ENCODE results near the gene ZSWIM5. TPM values are rescaled to one million over a fixed set of nuclear protein-coding genes. Genes with fewer than 3 reads are reported as not detected.
A peak's percentile ranks its signal among the peaks of the same experiment; 100 is the strongest.
"Not testable (repeated sequence)": the region's sequence is repeated elsewhere in the genome, so short reads cannot be mapped to it uniquely, and the experiment has no call there.

The ZSWIM5 gene
- total RNA-seq, 2 experiments from 2014 or later = 1.7 to 1.9 TPM

- H3K27ac Mint-ChIP-seq = no peak overlapping the region
- DNase-seq (no peak), ATAC-seq (ENCODE audit: low read depth) (peak; percentile 13)
- no peaks in the 10 kb centered on the region for H3K27me3 Mint-ChIP-seq
- peaks cover 13% of the 10 kb centered on the region for H3K36me3 Mint-ChIP-seq
- POLR2A ChIA-PET = interaction anchor here (0.6 kb wide), 1 partner anchor 334 kb away, joined by 5 read pairs; no protein-coding TSS in a partner anchor
- H3K9me3 Mint-ChIP-seq = no peaks in the 10 kb centered on the region
- H3K4me1 Mint-ChIP-seq = peaks cover 11% of the 10 kb centered on the region
- no peak overlapping the region for H3K4me3 Mint-ChIP-seq
Measured at GRCh38 chr1:45004281-45004920, 202.0 kb downstream of the ZSWIM5 start.

- no peaks in the 10 kb centered on the region for H3K9me3 Mint-ChIP-seq
- DNase-seq (no peak), ATAC-seq (ENCODE audit: low read depth) (no peak)
- H3K27me3 Mint-ChIP-seq = no peaks in the 10 kb centered on the region
- no peak overlapping the region for H3K4me3 Mint-ChIP-seq
- peaks cover 8% of the 10 kb centered on the region for H3K36me3 Mint-ChIP-seq
- no peak overlapping the region for H3K27ac Mint-ChIP-seq
- peaks cover 11% of the 10 kb centered on the region for H3K4me1 Mint-ChIP-seq
- POLR2A ChIA-PET = no interaction called here
Measured at GRCh38 chr1:45003741-45004140, 202.7 kb downstream of the ZSWIM5 start.

GRCh38 chr1:45002650-45003645 is 203.5 kb downstream of the ZSWIM5 start:
- ATAC-seq (ENCODE audit: low read depth) (no peak), DNase-seq (no peak)
- Mint-ChIP-seq H3K9me3 (no peaks in the 10 kb centered on the region), H3K4me3 (no peak overlapping the region), H3K4me1 (peaks cover 11% of the 10 kb centered on the region), H3K27ac (peak overlapping the region; percentile 48), H3K36me3 (peaks cover 8% of the 10 kb centered on the region), H3K27me3 (no peaks in the 10 kb centered on the region)
- POLR2A ChIA-PET = interaction anchor here (0.9 to 1.7 kb wide), 3 partner anchors 9 to 281 kb away, joined by 3 to 9 read pairs (median 3); partner anchors contain the start of genes HECTD3 and UROD

DNA sequence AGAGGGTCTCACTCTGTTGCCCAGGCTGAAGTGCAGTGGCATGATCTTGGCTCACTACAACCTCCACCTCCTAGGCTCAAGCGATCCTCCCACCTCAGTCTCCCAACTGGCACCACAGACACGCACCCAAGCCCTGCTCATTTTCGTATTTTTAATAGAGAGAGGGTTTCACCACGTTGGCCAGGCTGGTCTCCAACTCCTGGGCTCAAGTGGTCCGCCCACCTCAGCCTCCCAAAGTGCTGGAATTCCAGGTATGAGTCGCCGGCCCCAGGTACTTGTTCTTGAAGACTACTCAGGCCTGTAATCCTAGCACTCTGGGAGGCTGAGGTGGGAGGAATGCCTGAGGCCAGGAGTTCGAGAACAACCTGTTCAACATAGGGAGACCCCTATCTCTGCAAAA is 204.8 kb downstream of the ZSWIM5 start:
- not testable (repeated sequence) for H3K36me3 Mint-ChIP-seq, H3K4me3 Mint-ChIP-seq
- POLR2A ChIA-PET = interaction anchor here (0.6 to 1.7 kb wide), 4 partner anchors 9 to 210 kb away, joined by 3 to 9 read pairs (median 6); partner anchors contain the start of genes HECTD3 and UROD

DNA sequence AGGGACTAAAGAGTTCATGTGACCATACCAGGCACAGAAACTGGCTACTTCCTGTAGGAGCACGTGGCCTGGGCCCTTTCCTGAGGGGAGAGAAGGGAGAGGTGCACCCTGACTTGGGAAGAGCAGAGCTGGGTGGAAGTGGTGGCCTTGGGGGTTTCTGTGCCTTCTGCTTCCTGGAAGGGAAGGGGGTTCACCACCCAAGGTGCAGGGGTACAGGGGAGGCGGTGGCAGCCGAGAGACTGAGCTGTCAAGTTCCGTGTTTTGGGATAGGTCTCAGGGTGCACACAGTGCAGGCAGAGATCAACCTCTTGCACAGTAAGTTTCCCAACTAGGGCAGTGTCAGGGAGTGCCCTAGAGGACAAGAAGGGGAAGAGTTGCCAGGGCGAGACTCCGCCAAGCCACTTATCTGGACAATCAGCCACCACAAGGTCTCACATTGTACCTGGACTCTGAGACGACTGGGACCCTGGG is 205.4 kb downstream of the ZSWIM5 start:
- DNase-seq (no peak), ATAC-seq (ENCODE audit: low read depth) (no peak)
- Mint-ChIP-seq H3K4me1 (peaks cover 11% of the 10 kb centered on the region), H3K27ac (peak overlapping the region; percentile 72), H3K9me3 (no peaks in the 10 kb centered on the region), H3K4me3 (no peak overlapping the region), H3K36me3 (peaks cover 5% of the 10 kb centered on the region), H3K27me3 (no peaks in the 10 kb centered on the region)
- POLR2A ChIA-PET = interaction anchor here (0.6 to 1.4 kb wide), 3 partner anchors 10 to 209 kb away, joined by 3 to 7 read pairs (median 4); partner anchors contain the start of gene HECTD3

More for the DNA sequence above, 204.8 kb downstream of the ZSWIM5 start:
- H3K27ac Mint-ChIP-seq; H3K27me3 Mint-ChIP-seq; ATAC-seq (ENCODE audit: low read depth); DNase-seq; H3K9me3 Mint-ChIP-seq: not testable (repeated sequence)
- H3K4me1 Mint-ChIP-seq = peaks cover 11% of the 10 kb centered on the region

DNA sequence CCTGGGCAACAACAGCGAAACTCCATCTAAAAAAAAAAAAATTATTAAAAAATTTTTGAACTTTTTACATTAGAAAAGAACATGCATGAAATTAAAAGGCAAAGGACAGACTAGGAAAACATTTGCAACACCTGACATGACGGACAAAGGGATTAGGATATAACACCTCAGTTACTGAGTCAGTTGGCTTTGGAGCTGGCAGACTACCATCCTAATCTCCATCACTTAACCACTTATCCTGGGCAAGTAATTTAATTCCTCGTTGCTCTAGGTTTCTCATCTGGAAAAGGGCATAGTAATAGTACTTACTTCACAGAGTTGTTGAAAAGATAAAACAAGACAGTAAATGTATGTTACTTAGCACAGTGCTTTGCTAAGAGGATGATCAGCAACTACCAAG is 207.2 kb downstream of the ZSWIM5 start:
- H3K27me3 Mint-ChIP-seq = no peaks in the 10 kb centered on the region
- H3K9me3 Mint-ChIP-seq = no peaks in the 10 kb centered on the region
- H3K4me3 Mint-ChIP-seq = no peak overlapping the region
- peaks cover 5% of the 10 kb centered on the region for H3K36me3 Mint-ChIP-seq
- no peak overlapping the region for H3K27ac Mint-ChIP-seq
- H3K4me1 Mint-ChIP-seq = peaks cover 11% of the 10 kb centered on the region
- POLR2A ChIA-PET = interaction anchor here (1.4 kb wide), 1 partner anchor 13 kb away, joined by 4 read pairs; the partner anchor contains the start of gene UROD
- DNase-seq (no peak), ATAC-seq (ENCODE audit: low read depth) (no peak)

GRCh38 chr1:44995467-44996238 is 210.8 kb downstream of the ZSWIM5 start:
- H3K9me3 Mint-ChIP-seq = no peaks in the 10 kb centered on the region
- H3K4me3 Mint-ChIP-seq = no peak overlapping the region
- DNase-seq = no peak
- ATAC-seq (ENCODE audit: low read depth) = no peak
- no peaks in the 10 kb centered on the region for H3K27me3 Mint-ChIP-seq
- POLR2A ChIA-PET = no interaction called here
- H3K27ac Mint-ChIP-seq = no peak overlapping the region
- H3K4me1 Mint-ChIP-seq = peaks cover 3% of the 10 kb centered on the region
- H3K36me3 Mint-ChIP-seq = no peaks in the 10 kb centered on the region

DNA sequence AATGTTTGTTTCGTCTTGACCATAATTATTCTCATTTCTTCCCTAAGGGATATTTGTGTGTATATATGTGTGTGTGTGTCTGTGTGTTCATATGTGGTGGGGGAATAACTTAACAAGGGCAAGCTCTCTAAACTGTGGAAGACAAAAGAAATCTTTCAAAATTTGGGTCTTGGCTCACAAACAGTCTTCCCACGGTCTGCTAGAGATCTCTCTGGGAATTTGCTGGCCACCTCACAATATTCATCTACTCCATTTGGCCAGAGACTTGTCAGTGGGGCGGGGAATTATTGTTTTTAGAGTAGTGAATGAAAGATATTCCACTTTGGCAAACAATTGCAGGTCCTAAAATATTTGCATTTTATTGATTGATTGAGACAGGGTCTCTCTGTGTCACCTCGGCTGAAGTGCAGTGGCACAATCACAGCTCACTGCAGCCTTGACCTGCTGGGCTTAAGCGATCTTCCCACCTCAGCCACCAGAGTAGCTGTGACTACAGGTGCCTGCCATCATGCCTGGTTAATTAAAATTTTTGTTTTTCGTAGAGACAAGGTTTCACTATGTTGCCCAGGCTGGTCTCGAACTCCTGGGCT is 212.0 kb downstream of the ZSWIM5 start:
- Mint-ChIP-seq H3K27ac (no peak overlapping the region), H3K9me3 (no peaks in the 10 kb centered on the region), H3K27me3 (no peaks in the 10 kb centered on the region), H3K4me1 (no peaks in the 10 kb centered on the region), H3K4me3 (no peak overlapping the region), H3K36me3 (no peaks in the 10 kb centered on the region)
- POLR2A ChIA-PET = no interaction called here
- DNase-seq (no peak), ATAC-seq (ENCODE audit: low read depth) (no peak)

DNA sequence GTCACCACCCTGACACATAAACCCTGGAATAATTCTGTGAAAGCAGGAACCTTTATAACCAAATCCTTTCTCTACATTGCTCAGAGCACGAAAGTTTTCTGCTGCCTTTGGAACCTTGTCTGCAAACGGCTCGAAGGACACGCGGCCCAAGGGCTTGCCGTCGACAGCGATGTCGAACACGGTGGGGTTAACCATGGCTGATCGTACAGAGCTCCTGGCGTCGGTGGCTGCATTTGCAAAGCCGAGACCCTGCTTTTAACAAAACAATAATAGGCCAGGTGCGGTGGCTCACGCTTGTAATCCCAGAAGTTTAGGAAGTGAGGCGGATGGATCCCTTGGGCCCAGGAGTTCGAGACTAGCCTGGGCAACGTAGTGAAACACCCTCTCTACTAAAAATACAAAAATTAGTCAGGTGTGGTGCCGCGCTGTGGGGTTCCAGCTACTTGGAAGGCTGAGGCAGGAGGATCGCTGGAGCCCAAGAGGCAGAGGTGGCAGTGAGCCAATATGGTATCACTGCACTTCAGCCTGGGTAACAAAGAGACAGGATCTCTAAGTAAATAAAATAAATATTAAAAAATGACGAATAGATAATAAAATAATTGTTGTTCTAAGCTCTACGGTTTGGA is 217.8 kb downstream of the ZSWIM5 start:
- Mint-ChIP-seq H3K9me3 (no peaks in the 10 kb centered on the region), H3K4me3 (no peak overlapping the region), H3K36me3 (peaks cover 3% of the 10 kb centered on the region), H3K4me1 (peaks cover 14% of the 10 kb centered on the region), H3K27me3 (no peaks in the 10 kb centered on the region), H3K27ac (no peak overlapping the region)
- ATAC-seq (ENCODE audit: low read depth) (no peak), DNase-seq (no peak)
- POLR2A ChIA-PET = interaction anchor here (0.6 to 5.8 kb wide), 3 partner anchors 9 to 595 kb away, joined by 3 to 45 read pairs (median 3); partner anchors contain the start of genes HECTD3 and UROD

DNA sequence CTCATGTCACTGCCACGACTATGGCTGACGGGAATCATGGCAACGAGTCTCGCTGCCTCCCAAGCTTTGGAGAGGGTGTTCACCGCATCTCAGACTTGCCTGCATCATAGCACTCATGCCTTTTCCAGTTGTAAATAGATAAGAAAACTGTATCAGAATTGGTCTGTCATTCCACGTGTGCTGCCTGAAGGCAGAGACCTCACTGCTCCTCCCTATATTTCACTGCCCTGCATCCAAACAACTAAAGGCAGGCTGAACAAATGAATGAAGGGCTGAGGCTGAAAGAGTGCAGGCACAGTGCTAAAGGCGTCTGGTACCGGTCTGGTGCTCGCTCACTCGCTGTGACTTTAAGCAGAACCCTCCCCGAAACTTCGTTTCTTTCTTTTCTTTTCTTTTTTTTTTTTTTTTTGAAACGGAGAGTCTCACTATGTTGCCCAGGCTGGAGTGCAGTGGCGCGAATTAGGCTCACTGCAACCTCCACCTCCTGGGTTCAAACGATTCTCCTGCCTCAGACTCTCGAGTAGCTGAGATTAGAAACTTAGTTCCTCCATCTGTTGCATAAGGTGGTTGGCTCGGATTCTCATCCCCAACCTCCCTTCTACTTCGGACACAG is 220.6 kb downstream of the ZSWIM5 start:
- Mint-ChIP-seq H3K27ac (peak overlapping the region; percentile 97), H3K4me1 (peaks cover 20% of the 10 kb centered on the region), H3K4me3 (peak overlapping the region; percentile 100), H3K9me3 (no peaks in the 10 kb centered on the region), H3K27me3 (no peaks in the 10 kb centered on the region), H3K36me3 (peaks cover 5% of the 10 kb centered on the region)
- ATAC-seq (ENCODE audit: low read depth) (peak; percentile 6), DNase-seq (no peak)
- POLR2A ChIA-PET = interaction anchor here (0.7 to 5.8 kb wide), 10 partner anchors 15 to 514 kb away, joined by 3 to 45 read pairs (median 7); partner anchors contain the start of genes CCDC163, HECTD3, MMACHC and PLK3

DNA sequence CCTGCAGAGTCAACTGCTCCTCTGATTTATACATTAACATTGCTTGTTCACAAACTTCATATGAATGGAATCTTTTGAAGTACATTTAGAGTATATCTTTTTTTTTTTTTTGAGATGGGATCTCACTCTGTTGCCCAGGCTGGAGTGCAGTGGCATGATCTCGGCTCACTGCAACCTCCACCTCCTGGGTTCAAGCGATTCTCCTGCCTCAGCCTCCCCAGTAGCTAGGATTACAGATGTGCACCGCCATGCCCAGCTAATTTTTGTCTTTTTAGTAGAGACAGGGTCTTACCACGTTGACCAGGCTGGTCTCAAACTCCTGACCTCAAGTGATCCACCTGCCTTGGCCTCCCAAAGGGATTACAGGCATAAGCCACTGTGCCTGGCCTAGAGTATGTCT is 229.0 kb downstream of the ZSWIM5 start:
- H3K9me3 Mint-ChIP-seq; H3K27me3 Mint-ChIP-seq; ATAC-seq (ENCODE audit: low read depth); H3K27ac Mint-ChIP-seq; POLR2A ChIA-PET; H3K4me3 Mint-ChIP-seq; DNase-seq: not testable (repeated sequence)
- H3K4me1 Mint-ChIP-seq = peaks cover 11% of the 10 kb centered on the region
- peaks cover 46% of the 10 kb centered on the region for H3K36me3 Mint-ChIP-seq

- POLR2A ChIA-PET = no interaction called here
- Mint-ChIP-seq H3K27me3 (no peaks in the 10 kb centered on the region), H3K36me3 (peaks cover 47% of the 10 kb centered on the region)
Measured at GRCh38 chr1:44976252-44976651, 230.2 kb downstream of the ZSWIM5 start.

More at GRCh38 chr1:44976252-44976651, 230.2 kb downstream of the ZSWIM5 start:
- ATAC-seq (ENCODE audit: low read depth) (no peak), DNase-seq (no peak)
- H3K4me3 Mint-ChIP-seq = no peak overlapping the region
- peaks cover 9% of the 10 kb centered on the region for H3K4me1 Mint-ChIP-seq
- H3K27ac Mint-ChIP-seq = no peak overlapping the region
- peaks cover 3% of the 10 kb centered on the region for H3K9me3 Mint-ChIP-seq
